Measurements from ENCODE around the gene PTPRJ.

GRCh38 chr11:48006301-48006992 is 26.1 kb downstream of the PTPRJ start:
- no peak for TF ChIP-seq CTCF (IDR thresholded peaks at IDR 0.05; ENCODE audit: insufficient read depth, low read depth, low read length)
- no peak for TF ChIP-seq EZH2 (IDR thresholded peaks at IDR 0.05; ENCODE audit: insufficient read depth, low read length)

Data from astrocyte (in vitro differentiated cells and primary cell).